OCI-LY7 (cell line): ENCODE measurements around the gene SRGAP1. TPM values are rescaled to one million over a fixed set of nuclear protein-coding genes. Genes with fewer than 3 reads are reported as not detected.

Source experiments
- BruUV-seq: library from RNA; stranded (reverse); fragments of 400-500 nt; replicated peaks from 2 replicates; lab custom pipeline; 2021; lab: Mats Ljungman, UMichigan
- CTCF ChIA-PET: fragments of 300-600 bp; sonication (Branson Sonifier 250); formaldehyde crosslinking; loops from one replicate; lab custom pipeline; 2022; ENCODE audit warnings: antibody characterized with exemption; ENCODE audit not compliant: unreplicated experiment; lab: Charles Lee
- POLR2A ChIA-PET: fragments of 300-600 bp; sonication (Branson Sonifier 250); formaldehyde crosslinking; loops from one replicate; lab custom pipeline; 2022; ENCODE audit warnings: antibody characterized with exemption; lab: Charles Lee
- DNase-seq: peaks from one replicate; pipeline ENCODE4 v3.0.0-alpha.2; 2015; ENCODE audit warnings: low spot score
- H2AFZ ChIP-seq: fragments of 200-600 bp; sonication (generic), shearing (Covaris generic); 2 replicates; pipeline ENCODE4 v1.6.1; 2014; ENCODE audit warnings: mild to moderate bottlenecking, antibody characterized with exemption, low read length, moderate library complexity
- H3K27ac ChIP-seq: fragments of 200-600 bp; sonication (generic); 2 replicates; pipeline ENCODE4 v1.5.1; 2014; ENCODE audit warnings: mixed run types, low read depth, mild to moderate bottlenecking, moderate library complexity, low read length, inconsistent platforms; ENCODE audit not compliant: poor library complexity, severe bottlenecking
- H3K36me3 ChIP-seq: fragments of 200-600 bp; sonication (generic); 2 replicates; pipeline ENCODE4 v1.6.1; 2014; ENCODE audit warnings: mild to moderate bottlenecking, antibody characterized with exemption, low read length, moderate library complexity, mixed read lengths; ENCODE audit not compliant: insufficient read depth
- H3K4me1 ChIP-seq: fragments of 200-600 bp; sonication (generic); 2 replicates; pipeline ENCODE4 v1.5.1; 2014; ENCODE audit warnings: mild to moderate bottlenecking, low read length; ENCODE audit not compliant: insufficient read depth, poor library complexity, severe bottlenecking
- H3K4me2 ChIP-seq: fragments of 200-600 bp; sonication (generic); 2 replicates; pipeline ENCODE4 v1.6.1; 2014; ENCODE audit warnings: mild to moderate bottlenecking, low read length
- H3K4me3 ChIP-seq: fragments of 200-600 bp; sonication (generic); 2 replicates; pipeline ENCODE4 v1.5.1; 2014; ENCODE audit warnings: mild to moderate bottlenecking, low read depth, low read length; ENCODE audit not compliant: poor library complexity, severe bottlenecking
- H3K79me2 ChIP-seq: fragments of 200-600 bp; sonication (generic); 2 replicates; pipeline ENCODE4 v1.6.1; 2016; ENCODE audit warnings: low read depth, mild to moderate bottlenecking, low read length, moderate library complexity, mixed read lengths; ENCODE audit not compliant: insufficient read depth
- H3K9me2 ChIP-seq: fragments of 200-600 bp; sonication (generic); 2 replicates; pipeline ENCODE4 v1.6.1; 2016; ENCODE audit warnings: mild to moderate bottlenecking, low read length, mixed read lengths; ENCODE audit not compliant: insufficient read depth
- H3K9me3 ChIP-seq: fragments of 200-600 bp; sonication (generic); 2 replicates; pipeline ENCODE4 v1.6.1; 2014; ENCODE audit warnings: mild to moderate bottlenecking, mixed run types, low read length, mixed read lengths
- H4K20me1 ChIP-seq: fragments of 200-600 bp; sonication (generic); 2 replicates; pipeline ENCODE4 v1.6.1; 2014; ENCODE audit warnings: mild to moderate bottlenecking, antibody characterized with exemption, low read length, moderate library complexity, mixed read lengths; ENCODE audit not compliant: insufficient read depth
- CTCF ChIP-seq: fragments of 200-600 bp; sonication (generic); conservative IDR thresholded peaks from 2 replicates; pipeline ENCODE4 v1.5.1; 2014; ENCODE audit warnings: mild to moderate bottlenecking, antibody characterized with exemption, low read length, moderate library complexity, mixed read lengths
- EZH2phosphoT487 ChIP-seq: fragments of 200-600 bp; sonication (generic); IDR thresholded peaks from 2 replicates; pipeline ENCODE4 v1.6.1; 2018; ENCODE audit warnings: low read depth, borderline replicate concordance, mild to moderate bottlenecking, mixed run types, antibody characterized with exemption, low read length, moderate library complexity, mixed read lengths
- intact Hi-C: fragments of 100-400 bp; cut with micrococcal nuclease; formaldehyde crosslinking; loops from one replicate; pipeline ENCODE4 v1.10.0; 2022; ENCODE audit not compliant: unreplicated experiment
- total RNA-seq, 2 experiments: library from RNA; depleted of rRNA in 1 of 2; stranded (reverse); fragments of >200 nt in 1 of 2; shearing (Covaris generic) in 1 of 2; gene quantifications; 2 replicates each; pipeline ENCODE4 v1.2.3, GENCODE V29; 2014 to 2022

The SRGAP1 gene
- total RNA-seq, 2 experiments from 2014 or later: 0.06 TPM; not detected in 1

DNA sequence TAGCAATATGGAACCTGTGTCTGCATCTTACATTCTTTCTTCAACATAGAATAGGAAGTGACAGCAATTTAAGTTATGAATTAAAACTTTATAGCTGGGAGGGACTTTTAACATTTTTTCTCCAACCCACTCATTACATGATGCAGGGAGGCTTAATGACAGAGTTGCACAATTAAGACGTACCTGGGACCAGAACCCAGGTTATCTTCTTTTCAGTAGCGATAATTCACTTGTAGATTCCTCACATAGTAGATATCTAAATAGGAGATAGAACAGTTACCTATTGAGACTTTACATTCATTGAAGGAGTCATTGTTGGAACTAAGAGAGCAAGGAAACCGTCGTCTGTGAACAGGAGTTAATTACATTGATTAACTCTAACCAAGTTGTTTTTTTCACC lies 5.1 kb downstream of the SRGAP1 start:
- Histone ChIP-seq H3K4me2 (no peak overlapping the region), H3K9me3 (no peaks in the 10 kb centered on the region), H2AFZ (no peak overlapping the region), H3K4me3 (no peak overlapping the region), H3K9me2 (no peaks in the 10 kb centered on the region), H3K79me2 (no peaks in the 10 kb centered on the region; the same call in 1 of the 2 replicates), H3K27ac (no peak overlapping the region), H3K36me3 (no peaks in the 10 kb centered on the region), H4K20me1 (no peaks in the 10 kb centered on the region), H3K4me1 (no peaks in the 10 kb centered on the region)
- ChIA-PET CTCF (no interaction called here), POLR2A (no interaction called here)
- TF ChIP-seq CTCF (no peak), EZH2phosphoT487 (no peak)
- intact Hi-C loops: loop anchor here (10.0 kb wide), 1 partner anchor 105 kb away; no protein-coding TSS in a partner anchor
- no TSS peak for BruUV-seq
- DNase-seq: no peak

GRCh38 chr12:63853978-63854377 lies 9.5 kb downstream of the SRGAP1 start:
- H3K36me3 ChIP-seq: no peaks in the 10 kb centered on the region
- no peak overlapping the region for H2AFZ ChIP-seq
- DNase-seq: no peak
- H4K20me1 ChIP-seq: no peaks in the 10 kb centered on the region
- no peak overlapping the region for H3K27ac ChIP-seq
- ChIA-PET POLR2A (interaction anchor here (0.6 to 1.1 kb wide), 2 partner anchors 12 to 928 kb away, joined by 4 read pairs; no protein-coding TSS in a partner anchor), CTCF (no interaction called here)
- intact Hi-C loops: no loop called here
- H3K4me3 ChIP-seq: no peak overlapping the region
- no peaks in the 10 kb centered on the region for H3K9me2 ChIP-seq
- no peaks in the 10 kb centered on the region for H3K9me3 ChIP-seq
- TF ChIP-seq CTCF (no peak), EZH2phosphoT487 (no peak)
- H3K4me2 ChIP-seq: no peak overlapping the region
- no peaks in the 10 kb centered on the region for H3K4me1 ChIP-seq
- no peaks in the 10 kb centered on the region; the same call in 1 of the 2 replicates for H3K79me2 ChIP-seq
- BruUV-seq: no TSS peak

- no peaks in the 10 kb centered on the region for H3K36me3 ChIP-seq
- TF ChIP-seq CTCF (no peak), EZH2phosphoT487 (no peak)
- H3K27ac ChIP-seq: no peak overlapping the region
- no peak overlapping the region for H2AFZ ChIP-seq
- intact Hi-C loops: no loop called here
- no peak overlapping the region for H3K4me3 ChIP-seq
- DNase-seq: no peak
- BruUV-seq: no TSS peak
- ChIA-PET POLR2A (no interaction called here), CTCF (no interaction called here)
- H4K20me1 ChIP-seq: no peaks in the 10 kb centered on the region
- no peak overlapping the region for H3K4me2 ChIP-seq
- H3K9me2 ChIP-seq: no peaks in the 10 kb centered on the region
- no peaks in the 10 kb centered on the region for H3K9me3 ChIP-seq
- H3K4me1 ChIP-seq: no peaks in the 10 kb centered on the region
- H3K79me2 ChIP-seq: no peaks in the 10 kb centered on the region
These were observed 10.8 kb downstream of the SRGAP1 start for GRCh38 chr12:63855299-63855698.
